Testis (tissue), 3 donors: ENCODE measurements around the gene TRIM50. TPM values are rescaled to one million over a fixed set of nuclear protein-coding genes. Genes with fewer than 3 reads are reported as not detected.
"Not testable (repeated sequence)": the region's sequence is repeated elsewhere in the genome, so short reads cannot be mapped to it uniquely, and the experiment has no call there.

Source experiments
- DNase-seq: peaks from one replicate; pipeline ENCODE4 v3.0.0-alpha.2; 2019
- H3K27ac ChIP-seq, 2 donors: fragments of 200-600 bp; sonication (generic); one replicate each; pipeline ENCODE4 v1.5.1; 2019
- H3K27me3 ChIP-seq: fragments of 200-600 bp; sonication (generic); one replicate; pipeline ENCODE4 v1.5.1; 2019
- H3K36me3 ChIP-seq: fragments of 200-600 bp; sonication (generic); one replicate; pipeline ENCODE4 v1.5.1; 2017; ENCODE audit warnings: low read depth; ENCODE audit errors: missing control alignments
- H3K4me1 ChIP-seq: fragments of 200-600 bp; sonication (generic); one replicate; pipeline ENCODE4 v1.5.1; 2019
- H3K4me3 ChIP-seq, 2 donors: fragments of 200-600 bp; sonication (generic); one replicate each; pipeline ENCODE4 v1.5.1; 2017 to 2019
- H3K9me3 ChIP-seq: fragments of 200-600 bp; sonication (generic); one replicate; pipeline ENCODE4 v1.5.1; 2017
- CTCF ChIP-seq, 3 experiments: fragments of 450-650 bp in 2 of 3; fragments of 200-600 bp in 1 of 3; sonication (generic) in 1 of 3; IDR thresholded peaks; one replicate each; pipeline ENCODE4 v1.5.1; 2016 to 2019; ENCODE audit warnings: antibody characterized with exemption in 3 of 3, mild to moderate bottlenecking in 2 of 3, moderate library complexity in 1 of 3
- POLR2A ChIP-seq: fragments of 450-650 bp; IDR thresholded peaks from one replicate; pipeline ENCODE4 v1.6.1; 2017; ENCODE audit warnings: antibody characterized with exemption, mild to moderate bottlenecking, moderate library complexity
- WGBS, 2 donors: methylation state at CpG; one replicate each; pipeline ENCODE4 v1.1.5; 2018; 5-methylcytosine and 5-hydroxymethylcytosine counted together
- intact Hi-C: fragments of 100-400 bp; cut with DNase I; formaldehyde crosslinking; loops from one replicate; pipeline ENCODE4 v1.15.1; 2023; ENCODE audit warnings: low total_unique reads
- polyA plus RNA-seq: library from polyadenylated mRNA; stranded (reverse); fragments of 350-450 nt; fragmentation: Illumina TruSeq; extraction: RNeasy Lipid Tissue Mini Kit (QIAGEN cat#74804); gene quantifications from one replicate; pipeline ENCODE4 v1.2.3, GENCODE V29; 2014; ENCODE audit warnings: low read depth, low replicate concordance; ENCODE audit not compliant: insufficient read depth
- total RNA-seq, 2 donors: library from RNA; depleted of rRNA; stranded (reverse); fragments of >200 nt; gene quantifications; one replicate each; pipeline ENCODE4 v1.2.3, GENCODE V29; 2016

TRIM50 gene
- total and polyA plus RNA-seq, 3 donors from 2014 or later: 10.8 to 16.3 (median 13.5) TPM

- peak overlapping the region in 1 of 2 donors; percentile 40 for H3K4me3 ChIP-seq
- H3K36me3 ChIP-seq: no peaks in the 10 kb centered on the region
- peaks cover 5% of the 10 kb centered on the region for H3K4me1 ChIP-seq
- TF ChIP-seq POLR2A: no peak
- no peak for TF ChIP-seq CTCF (IDR thresholded peaks at IDR 0.05)
- H3K9me3 ChIP-seq: no peaks in the 10 kb centered on the region
- DNase-seq: no peak
- WGBS, 2 donors: 67 to 79% methylated on average over 7 to 10 of the region's 10 CpGs
- H3K27me3 ChIP-seq: no peaks in the 10 kb centered on the region
- intact Hi-C loops: no loop called here
- no peak overlapping the region for H3K27ac ChIP-seq
These were observed 814 bp upstream of the TRIM50 start for GRCh38 chr7:73328696-73329095.

GRCh38 chr7:73327449-73327848, 433 bp downstream of the TRIM50 start:
- H3K27me3 ChIP-seq, H3K27ac ChIP-seq, H3K9me3 ChIP-seq, DNase-seq, intact Hi-C loops, H3K36me3 ChIP-seq, H3K4me1 ChIP-seq: not testable (repeated sequence)
- WGBS, 2 donors: 61 to 92% methylated on average over 9 to 11 of the region's 13 CpGs
- peak overlapping the region; percentile 31 to 40 for H3K4me3 ChIP-seq

GRCh38 chr7:73325424-73325823, 2.5 kb downstream of the TRIM50 start:
- DNase-seq, intact Hi-C loops, H3K9me3 ChIP-seq, H3K4me3 ChIP-seq, H3K4me1 ChIP-seq, H3K27ac ChIP-seq, H3K27me3 ChIP-seq, H3K36me3 ChIP-seq: not testable (repeated sequence)
- WGBS, 2 donors: 81 to 83% methylated on average over 1 to 6 of the region's 6 CpGs

GRCh38 chr7:73324081-73324845, 3.6 kb downstream of the TRIM50 start:
- peak in 2 of 3 experiments; percentile 10 to 42 for TF ChIP-seq CTCF (IDR thresholded peaks at IDR 0.05)
- intact Hi-C loops, H3K36me3 ChIP-seq, H3K27me3 ChIP-seq, H3K9me3 ChIP-seq, H3K27ac ChIP-seq, H3K4me3 ChIP-seq: not testable (repeated sequence)
- 28 to 31% methylated on average over 17 to 23 of the region's 31 CpGs for WGBS, 2 donors
- peaks cover 10% of the 10 kb centered on the region for H3K4me1 ChIP-seq
- DNase-seq: peak; percentile 59

DNA sequence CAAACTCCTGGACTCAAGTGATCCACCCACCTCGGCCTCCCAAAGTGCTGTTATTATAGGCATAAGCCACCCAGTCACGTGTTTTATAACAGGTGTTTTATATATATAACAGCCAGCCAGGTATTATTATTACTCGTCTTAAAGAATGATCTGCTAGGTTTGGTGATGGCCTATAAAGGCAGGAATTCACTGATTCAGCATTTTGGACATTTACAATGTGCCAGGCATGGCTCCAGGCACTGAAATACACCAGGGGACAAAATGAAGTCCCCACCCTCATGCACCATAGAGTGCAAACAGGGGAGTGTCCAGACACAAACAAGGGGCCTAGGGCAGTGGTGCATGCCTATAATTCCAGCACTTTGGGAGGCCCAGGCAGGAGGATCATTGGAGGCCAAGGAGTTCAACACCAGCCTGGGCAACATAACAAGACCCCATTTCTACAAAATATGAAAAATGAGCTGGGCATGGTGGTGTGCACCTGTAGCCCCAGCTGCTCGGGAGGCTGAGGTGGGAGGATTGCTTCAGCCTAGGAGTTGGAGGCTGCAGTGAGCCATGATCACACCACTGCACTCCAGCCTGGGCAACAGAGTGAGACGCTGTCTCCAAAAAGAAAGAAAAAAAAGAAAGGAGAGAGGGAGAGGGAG, 4.3 kb downstream of the TRIM50 start:
- DNase-seq, H3K36me3 ChIP-seq, H3K27me3 ChIP-seq, H3K27ac ChIP-seq, H3K4me3 ChIP-seq, intact Hi-C loops, H3K9me3 ChIP-seq: not testable (repeated sequence)
- peaks cover 10% of the 10 kb centered on the region for H3K4me1 ChIP-seq
- WGBS, 2 donors: 69 to 85% methylated on average over 5 of the region's 5 CpGs

DNA sequence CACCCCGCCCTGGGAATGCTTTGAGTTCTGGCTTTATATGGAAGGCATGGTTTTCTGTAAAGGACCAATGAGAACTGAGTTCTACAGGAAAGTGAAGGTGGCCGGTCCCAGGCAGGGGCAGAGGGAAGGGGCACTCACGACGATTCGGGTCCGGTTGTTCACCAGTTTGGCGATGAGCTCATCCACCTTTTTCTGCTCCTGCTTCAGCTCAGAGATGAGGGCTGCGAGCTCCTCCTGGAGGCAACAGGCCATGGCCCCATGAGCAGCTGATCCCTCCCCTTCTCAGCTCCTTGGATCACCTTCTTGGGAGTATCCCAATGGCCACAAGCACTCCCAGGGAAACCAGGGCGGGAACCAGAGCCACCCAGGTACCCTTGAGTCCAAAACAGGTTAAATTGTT, 7.9 kb downstream of the TRIM50 start:
- H3K27ac ChIP-seq, intact Hi-C loops, H3K4me3 ChIP-seq, H3K27me3 ChIP-seq, H3K36me3 ChIP-seq, H3K9me3 ChIP-seq: not testable (repeated sequence)
- 61 to 68% methylated on average over 8 to 9 of the region's 9 CpGs for WGBS, 2 donors
- H3K4me1 ChIP-seq: peaks cover 10% of the 10 kb centered on the region
- DNase-seq: peak; percentile 56

- H3K4me3 ChIP-seq, H3K27ac ChIP-seq, H3K27me3 ChIP-seq, intact Hi-C loops, H3K36me3 ChIP-seq, H3K9me3 ChIP-seq: not testable (repeated sequence)
- peaks cover 10% of the 10 kb centered on the region for H3K4me1 ChIP-seq
- peak; percentile 43 for DNase-seq
- 39% methylated on average over 9 of the region's 9 CpGs; no CpG with 5 or more reads in 1 of the 2 donors for WGBS, 2 donors
These were observed 8.3 kb downstream of the TRIM50 start for GRCh38 chr7:73319541-73319940.

DNA sequence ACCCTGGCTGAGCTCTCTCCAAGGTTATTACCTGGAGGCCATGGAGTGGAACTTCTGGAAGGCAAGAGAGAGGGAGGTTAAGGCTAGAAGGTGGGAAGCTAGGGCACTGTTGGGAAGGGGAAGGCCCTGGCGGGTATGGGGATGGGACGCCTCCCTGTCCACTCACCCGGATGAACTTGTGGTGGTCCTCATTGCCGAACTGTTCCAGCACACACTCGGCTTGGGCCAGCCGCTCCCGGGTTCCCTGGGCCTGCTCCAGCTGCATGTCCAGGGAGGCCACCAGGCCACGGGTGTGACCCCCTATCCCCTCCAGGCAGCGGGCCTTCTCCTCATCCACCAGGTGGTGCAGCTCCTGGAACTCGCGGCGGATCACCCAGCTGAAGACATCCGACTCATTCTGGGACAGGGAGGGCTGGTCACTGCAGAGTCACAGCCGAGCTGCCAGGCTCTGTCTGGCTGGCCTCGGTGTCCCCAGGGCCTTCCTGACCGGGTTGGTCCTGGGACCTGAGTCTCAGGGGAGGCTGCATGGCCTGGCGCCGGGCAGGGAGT, 9.2 kb downstream of the TRIM50 start:
- WGBS, 2 donors: 77 to 81% methylated on average over 9 to 18 of the region's 18 CpGs
- intact Hi-C loops: not testable (repeated sequence)

More for the DNA sequence above, 9.2 kb downstream of the TRIM50 start:
- H3K27me3 ChIP-seq, H3K4me3 ChIP-seq, H3K4me1 ChIP-seq, H3K36me3 ChIP-seq, H3K27ac ChIP-seq, DNase-seq, H3K9me3 ChIP-seq: not testable (repeated sequence)
